ENCODE data around the gene ANKRD11.
"Not testable (repeated sequence)": the region's sequence is repeated elsewhere in the genome, so short reads cannot be mapped to it uniquely, and the experiment has no call there.

Gene ANKRD11

DNA sequence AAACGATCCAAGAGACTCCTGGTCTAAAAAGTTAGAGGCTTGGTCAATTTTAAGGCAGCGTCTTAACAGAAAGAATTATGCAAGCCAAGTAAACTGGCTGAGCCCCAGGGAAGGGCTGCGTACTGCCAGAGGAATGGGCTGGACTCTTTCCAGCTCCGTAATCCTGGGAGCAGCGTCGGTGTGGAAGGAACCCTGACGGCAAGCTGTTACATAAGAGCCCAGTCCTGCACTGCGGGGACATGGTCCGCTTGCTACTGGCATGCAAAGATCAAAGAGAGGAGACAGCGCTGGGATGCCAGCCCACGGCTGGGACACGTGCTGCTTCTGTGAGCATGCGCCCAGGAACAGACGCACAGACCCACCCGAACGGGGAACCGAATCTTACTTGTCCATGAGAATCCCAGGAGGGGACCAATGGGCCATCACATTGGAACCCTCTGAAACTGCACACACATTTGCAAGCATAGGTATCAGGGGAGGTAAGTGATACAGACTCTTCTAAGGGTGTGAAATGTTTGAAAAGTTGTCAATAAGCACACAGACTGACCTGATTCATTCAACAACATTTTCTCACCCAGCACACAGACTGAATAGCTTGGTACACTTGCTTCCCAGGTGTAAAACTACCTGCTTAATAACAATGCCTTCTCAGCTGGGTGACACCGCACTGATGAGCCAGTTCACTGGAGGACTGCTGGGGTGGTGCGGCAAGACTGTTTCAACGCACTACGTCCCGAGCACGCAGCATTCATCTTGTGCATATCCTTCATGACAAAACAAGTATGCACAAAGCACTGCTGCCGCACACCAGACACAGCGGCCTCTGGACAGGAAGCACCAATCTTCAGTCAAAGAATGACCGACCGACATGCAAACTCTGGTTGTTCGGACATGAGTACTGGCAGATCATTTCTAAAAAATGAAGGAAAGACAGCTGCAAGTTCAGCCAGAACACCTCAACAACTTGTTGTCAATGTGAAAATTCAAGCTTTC, 94.9 kb downstream of the ANKRD11 start:
- no peaks in the 10 kb centered on the region for H3K9me3 ChIP-seq (ENCODE audit: insufficient read depth, low read length)
- H3K4me1 ChIP-seq (ENCODE audit: insufficient read depth, insufficient read length), result peaks cover 26% of the 10 kb centered on the region
- no peak overlapping the region for H3K4me3 ChIP-seq (ENCODE audit: insufficient read length, low read depth)
- no peak overlapping the region for H3K9ac ChIP-seq (ENCODE audit: insufficient read length, low read depth)
- peaks cover 51% of the 10 kb centered on the region for H3K36me3 ChIP-seq (ENCODE audit: insufficient read depth, insufficient read length, low read length)
- no peak for TF ChIP-seq SUZ12 (IDR thresholded peaks at IDR 0.05; ENCODE audit: extremely low read depth, insufficient read depth, insufficient read length)
- TF ChIP-seq ZNF274 (IDR thresholded peaks at IDR 0.05; ENCODE audit: low read depth, low read length), result no peak
- TF ChIP-seq YY1 (IDR thresholded peaks at IDR 0.05; ENCODE audit: insufficient read depth, insufficient read length), result no peak
- no peaks in the 10 kb centered on the region for H3K27me3 ChIP-seq (ENCODE audit: insufficient read depth, insufficient read length)
- DNase-seq (ENCODE audit: low read depth, low spot score), result no peak

DNA sequence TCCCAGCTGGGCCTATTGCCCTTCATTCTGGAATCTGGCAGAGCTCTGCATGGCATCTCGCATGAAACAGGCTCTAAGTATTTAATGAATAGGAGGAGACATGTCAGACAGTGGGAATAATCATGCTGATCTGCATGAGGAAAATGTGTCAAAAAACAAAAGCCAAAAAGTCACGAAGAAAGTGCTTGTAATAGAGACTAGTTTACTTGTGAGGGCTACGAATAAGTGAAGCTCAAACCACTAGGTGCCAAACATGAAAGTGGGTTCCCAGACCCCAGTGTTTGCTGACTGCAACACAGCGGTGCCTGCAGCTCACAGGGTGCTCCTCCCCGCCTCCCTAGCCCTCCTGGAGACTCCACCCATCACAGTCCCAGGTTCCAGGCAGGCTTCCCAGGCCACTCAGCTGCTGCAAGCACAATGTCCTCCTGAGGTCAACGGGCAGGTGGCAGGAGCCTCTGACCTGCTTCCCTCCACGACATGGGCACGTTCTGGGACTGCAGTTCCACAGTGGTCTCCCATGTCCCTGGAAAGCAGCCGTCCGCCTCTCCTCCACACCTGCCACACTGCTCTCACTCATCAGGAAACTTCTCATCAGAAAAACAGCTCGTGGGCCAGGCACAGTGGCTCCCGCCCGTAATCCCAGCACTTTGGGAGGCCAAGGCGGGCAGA, 96.5 kb downstream of the ANKRD11 start:
- Histone ChIP-seq H3K4me3 (ENCODE audit: insufficient read length, low read depth) (no peak overlapping the region), H3K27me3 (ENCODE audit: insufficient read depth, insufficient read length) (no peaks in the 10 kb centered on the region), H3K36me3 (ENCODE audit: insufficient read depth, insufficient read length, low read length) (peaks cover 48% of the 10 kb centered on the region), H3K9me3 (ENCODE audit: insufficient read depth, low read length) (no peaks in the 10 kb centered on the region), H3K9ac (ENCODE audit: insufficient read length, low read depth) (no peak overlapping the region), H3K4me1 (ENCODE audit: insufficient read depth, insufficient read length) (peaks cover 24% of the 10 kb centered on the region)
- DNase-seq (ENCODE audit: low read depth, low spot score), result no peak
- TF ChIP-seq YY1 (IDR thresholded peaks at IDR 0.05; ENCODE audit: insufficient read depth, insufficient read length), result no peak
- TF ChIP-seq SUZ12 (IDR thresholded peaks at IDR 0.05; ENCODE audit: extremely low read depth, insufficient read depth, insufficient read length), result no peak

DNA sequence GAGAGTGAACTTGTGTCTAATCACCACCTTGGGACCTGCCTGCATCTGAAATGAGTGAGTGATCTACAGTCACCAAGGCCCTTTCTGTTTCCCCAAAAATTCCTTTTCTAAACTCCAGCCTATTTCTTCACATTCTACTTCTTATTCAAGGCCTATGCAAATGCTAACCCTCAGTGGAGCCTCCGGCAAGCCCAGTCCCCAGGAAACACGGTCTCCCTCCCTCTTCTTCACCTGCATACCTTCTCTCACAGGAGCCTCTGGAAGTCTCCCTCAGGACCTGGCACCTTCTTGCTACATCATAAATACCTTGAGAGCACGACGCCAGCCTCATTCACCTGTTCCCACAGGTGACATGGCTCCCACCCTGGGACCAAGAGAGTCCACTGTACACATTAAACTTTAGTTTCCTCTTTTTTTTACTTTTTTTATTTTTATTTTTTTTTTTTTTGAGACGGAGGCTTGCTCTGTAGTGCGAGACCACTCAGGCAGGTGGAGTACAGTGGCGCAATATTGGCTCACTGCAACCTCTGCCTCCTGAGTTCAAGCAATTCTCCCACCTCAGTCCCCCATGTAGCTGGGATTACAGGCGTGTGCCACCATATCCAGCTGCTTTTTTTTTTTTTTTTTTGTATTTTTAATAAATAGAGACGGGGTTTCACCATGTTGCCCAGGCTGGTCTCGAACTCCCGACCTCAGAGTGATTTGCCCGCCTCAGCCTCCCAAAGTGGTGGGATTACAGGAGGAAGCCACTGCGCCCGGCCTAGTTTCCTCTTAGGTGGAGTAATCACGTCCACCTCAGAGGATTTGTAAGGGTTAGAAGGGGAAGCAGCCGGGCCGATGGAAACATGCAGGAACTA, 97.3 kb downstream of the ANKRD11 start:
- H3K36me3 ChIP-seq (ENCODE audit: insufficient read depth, insufficient read length, low read length), result peaks cover 47% of the 10 kb centered on the region
- H3K9ac ChIP-seq (ENCODE audit: insufficient read length, low read depth), result no peak overlapping the region
- peaks cover 22% of the 10 kb centered on the region for H3K4me1 ChIP-seq (ENCODE audit: insufficient read depth, insufficient read length)
- H3K9me3 ChIP-seq (ENCODE audit: insufficient read depth, low read length), result no peaks in the 10 kb centered on the region
- peak; percentile 48 for DNase-seq (ENCODE audit: low read depth, low spot score)
- TF ChIP-seq ZNF274 (IDR thresholded peaks at IDR 0.05; ENCODE audit: low read depth, low read length), result no peak
- no peak for TF ChIP-seq SUZ12 (IDR thresholded peaks at IDR 0.05; ENCODE audit: extremely low read depth, insufficient read depth, insufficient read length)
- no peak for TF ChIP-seq YY1 (IDR thresholded peaks at IDR 0.05; ENCODE audit: insufficient read depth, insufficient read length)
- no peaks in the 10 kb centered on the region for H3K27me3 ChIP-seq (ENCODE audit: insufficient read depth, insufficient read length)
- H3K4me3 ChIP-seq (ENCODE audit: insufficient read length, low read depth), result no peak overlapping the region

DNA sequence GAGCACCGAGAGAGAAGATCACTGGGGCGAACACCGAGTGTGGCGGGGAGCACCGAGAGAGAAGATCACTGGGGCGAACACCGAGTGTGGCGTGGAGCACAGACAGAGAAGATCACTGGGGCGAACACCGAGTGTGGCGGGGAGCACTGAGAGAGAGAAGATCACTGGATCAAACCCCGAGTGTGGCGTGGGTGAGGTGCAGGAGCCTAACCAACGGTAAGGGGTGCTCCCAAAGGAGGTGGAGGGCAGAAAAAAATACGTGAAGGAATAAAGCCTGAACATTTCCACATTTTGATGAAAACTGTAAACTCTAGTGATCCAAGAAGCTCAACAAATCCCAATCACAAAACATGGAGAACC, 100.2 kb downstream of the ANKRD11 start:
- H3K36me3 ChIP-seq (ENCODE audit: insufficient read depth, insufficient read length, low read length), result peaks cover 32% of the 10 kb centered on the region
- H3K27me3 ChIP-seq (ENCODE audit: insufficient read depth, insufficient read length); DNase-seq (ENCODE audit: low read depth, low spot score); H3K9me3 ChIP-seq (ENCODE audit: insufficient read depth, low read length); H3K9ac ChIP-seq (ENCODE audit: insufficient read length, low read depth); H3K4me3 ChIP-seq (ENCODE audit: insufficient read length, low read depth): not testable (repeated sequence)
- H3K4me1 ChIP-seq (ENCODE audit: insufficient read depth, insufficient read length), result peaks cover 20% of the 10 kb centered on the region

DNA sequence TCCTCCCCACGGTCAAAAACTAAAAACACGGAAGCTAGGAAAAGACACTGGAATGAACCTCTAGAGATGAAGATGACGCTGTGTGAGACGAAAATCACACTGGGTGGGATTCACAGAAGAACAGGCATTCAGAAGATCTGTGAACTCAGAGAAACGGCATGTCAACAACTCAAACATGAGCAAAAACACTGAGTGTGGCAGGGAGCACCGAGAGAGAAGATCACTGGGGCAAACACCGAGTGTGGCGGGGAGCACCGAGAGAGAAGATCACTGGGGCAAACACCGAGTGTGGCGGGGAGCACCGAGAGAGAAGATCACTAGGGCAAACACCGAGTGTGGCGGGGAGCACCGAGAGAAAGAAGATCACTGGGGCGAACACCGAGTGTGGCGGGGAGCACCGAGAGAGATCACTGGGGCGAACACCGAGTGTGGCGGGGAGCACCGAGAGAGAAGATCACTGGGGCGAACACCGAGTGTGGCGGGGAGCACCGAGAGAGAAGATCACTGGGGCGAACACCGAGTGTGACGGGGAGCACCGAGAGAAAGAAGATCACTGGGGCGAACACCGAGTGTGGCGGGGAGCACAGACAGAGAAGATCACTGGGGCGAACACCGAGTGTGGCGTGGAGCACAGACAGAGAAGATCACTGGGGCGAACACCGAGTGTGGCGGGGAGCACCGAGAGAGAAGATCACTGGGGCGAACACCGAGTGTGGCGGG, 100.7 kb downstream of the ANKRD11 start:
- not testable (repeated sequence) for DNase-seq (ENCODE audit: low read depth, low spot score); H3K27me3 ChIP-seq (ENCODE audit: insufficient read depth, insufficient read length); H3K9ac ChIP-seq (ENCODE audit: insufficient read length, low read depth); H3K9me3 ChIP-seq (ENCODE audit: insufficient read depth, low read length); H3K4me3 ChIP-seq (ENCODE audit: insufficient read length, low read depth)
- Histone ChIP-seq H3K4me1 (ENCODE audit: insufficient read depth, insufficient read length) (peaks cover 19% of the 10 kb centered on the region), H3K36me3 (ENCODE audit: insufficient read depth, insufficient read length, low read length) (peaks cover 30% of the 10 kb centered on the region)

DNA sequence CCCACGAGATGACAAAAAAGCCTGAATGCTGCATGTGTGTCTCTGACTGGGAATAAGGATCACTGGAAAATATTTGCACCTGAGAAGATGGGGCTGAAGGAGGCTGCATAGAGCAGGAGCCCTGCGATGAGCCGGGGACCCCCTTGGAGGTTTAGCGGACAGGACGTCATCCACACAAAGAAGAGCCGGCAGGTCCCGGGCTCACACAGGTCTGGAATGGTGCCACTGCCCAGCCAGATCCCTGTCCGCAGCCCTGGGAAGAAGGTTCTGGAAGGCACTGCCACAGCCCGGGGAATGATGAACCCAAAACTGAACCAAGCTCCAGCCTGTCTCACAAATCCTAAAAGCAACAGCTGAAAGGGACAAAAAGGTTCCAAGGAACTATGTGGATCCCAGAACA, 101.8 kb downstream of the ANKRD11 start:
- no peak overlapping the region for H3K4me3 ChIP-seq (ENCODE audit: insufficient read length, low read depth)
- TF ChIP-seq ZNF274 (IDR thresholded peaks at IDR 0.05; ENCODE audit: low read depth, low read length) (no peak), YY1 (IDR thresholded peaks at IDR 0.05; ENCODE audit: insufficient read depth, insufficient read length) (no peak), SUZ12 (IDR thresholded peaks at IDR 0.05; ENCODE audit: extremely low read depth, insufficient read depth, insufficient read length) (no peak)
- peaks cover 21% of the 10 kb centered on the region for H3K4me1 ChIP-seq (ENCODE audit: insufficient read depth, insufficient read length)
- no peaks in the 10 kb centered on the region for H3K9me3 ChIP-seq (ENCODE audit: insufficient read depth, low read length)
- no peak for DNase-seq (ENCODE audit: low read depth, low spot score)
- peaks cover 25% of the 10 kb centered on the region for H3K36me3 ChIP-seq (ENCODE audit: insufficient read depth, insufficient read length, low read length)
- H3K9ac ChIP-seq (ENCODE audit: insufficient read length, low read depth), result no peak overlapping the region
- H3K27me3 ChIP-seq (ENCODE audit: insufficient read depth, insufficient read length), result no peaks in the 10 kb centered on the region
